Adrenal gland (tissue), 5 donors: Measurements from ENCODE around the gene SELPLG.

Experiments used
- POLR2A ChIP-seq, 2 donors: fragments of 450-650 bp; IDR thresholded peaks; one replicate each; pipeline ENCODE4 v1.6.1; 2017; ENCODE audit warnings: antibody characterized with exemption in 2 of 2, mild to moderate bottlenecking in 2 of 2, moderate library complexity in 1 of 2
- TF ChIP-seq, protein P1 (sequence below), 6 experiments: fragments of 450-650 bp in 4 of 6; fragments of 200-600 bp in 2 of 6; sonication (generic) in 1 of 6; IDR thresholded peaks; 1 replicate in 5 of 6; 2 replicates in 1 of 6; pipeline versions ENCODE4 v1.5.1 to v1.8.0; 2016 to 2021; ENCODE audit warnings: antibody characterized with exemption in 6 of 6, mild to moderate bottlenecking in 2 of 6, moderate library complexity in 1 of 6
- donor health status: DM: no; HTN: no; CAD: no.

DNA sequence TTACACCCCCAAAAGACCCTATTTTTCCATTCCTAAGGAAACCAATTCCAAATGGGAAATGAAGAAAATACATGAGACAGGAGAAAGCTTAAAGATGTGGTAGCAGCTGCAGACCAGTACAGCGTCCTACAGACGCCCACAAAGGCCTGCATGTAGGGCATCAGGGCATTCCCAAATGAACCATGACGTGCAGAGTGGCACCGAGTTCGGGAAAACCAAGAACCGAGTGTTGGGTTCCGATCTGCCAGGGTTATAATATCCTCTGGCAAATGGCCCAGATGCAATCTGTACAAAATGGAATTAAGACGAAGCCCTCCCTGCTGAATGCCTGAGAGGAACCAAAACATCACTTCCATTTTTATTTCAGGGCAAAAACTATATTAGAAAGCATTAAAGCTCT lies 34.4 kb upstream of the SELPLG start:
- TF ChIP-seq, protein P1, sequence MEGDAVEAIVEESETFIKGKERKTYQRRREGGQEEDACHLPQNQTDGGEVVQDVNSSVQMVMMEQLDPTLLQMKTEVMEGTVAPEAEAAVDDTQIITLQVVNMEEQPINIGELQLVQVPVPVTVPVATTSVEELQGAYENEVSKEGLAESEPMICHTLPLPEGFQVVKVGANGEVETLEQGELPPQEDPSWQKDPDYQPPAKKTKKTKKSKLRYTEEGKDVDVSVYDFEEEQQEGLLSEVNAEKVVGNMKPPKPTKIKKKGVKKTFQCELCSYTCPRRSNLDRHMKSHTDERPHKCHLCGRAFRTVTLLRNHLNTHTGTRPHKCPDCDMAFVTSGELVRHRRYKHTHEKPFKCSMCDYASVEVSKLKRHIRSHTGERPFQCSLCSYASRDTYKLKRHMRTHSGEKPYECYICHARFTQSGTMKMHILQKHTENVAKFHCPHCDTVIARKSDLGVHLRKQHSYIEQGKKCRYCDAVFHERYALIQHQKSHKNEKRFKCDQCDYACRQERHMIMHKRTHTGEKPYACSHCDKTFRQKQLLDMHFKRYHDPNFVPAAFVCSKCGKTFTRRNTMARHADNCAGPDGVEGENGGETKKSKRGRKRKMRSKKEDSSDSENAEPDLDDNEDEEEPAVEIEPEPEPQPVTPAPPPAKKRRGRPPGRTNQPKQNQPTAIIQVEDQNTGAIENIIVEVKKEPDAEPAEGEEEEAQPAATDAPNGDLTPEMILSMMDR (IDR thresholded peaks at IDR 0.05): no peak
- TF ChIP-seq POLR2A (IDR thresholded peaks at IDR 0.05): no peak
